GM21526 (cell line): ENCODE measurements around the gene CHAC2.
A peak's percentile ranks its signal among the peaks of the same experiment; 100 is the strongest.
"Not testable (repeated sequence)": the region's sequence is repeated elsewhere in the genome, so short reads cannot be mapped to it uniquely, and the experiment has no call there.

Experiments
- ATAC-seq: cut with Tn5 transposase; IDR thresholded peaks from one replicate; pipeline ENCODE4 v1.9.1; 2021; ENCODE audit warnings: moderate library complexity; ENCODE audit not compliant: unreplicated experiment, low FRiP score

CHAC2 gene

DNA sequence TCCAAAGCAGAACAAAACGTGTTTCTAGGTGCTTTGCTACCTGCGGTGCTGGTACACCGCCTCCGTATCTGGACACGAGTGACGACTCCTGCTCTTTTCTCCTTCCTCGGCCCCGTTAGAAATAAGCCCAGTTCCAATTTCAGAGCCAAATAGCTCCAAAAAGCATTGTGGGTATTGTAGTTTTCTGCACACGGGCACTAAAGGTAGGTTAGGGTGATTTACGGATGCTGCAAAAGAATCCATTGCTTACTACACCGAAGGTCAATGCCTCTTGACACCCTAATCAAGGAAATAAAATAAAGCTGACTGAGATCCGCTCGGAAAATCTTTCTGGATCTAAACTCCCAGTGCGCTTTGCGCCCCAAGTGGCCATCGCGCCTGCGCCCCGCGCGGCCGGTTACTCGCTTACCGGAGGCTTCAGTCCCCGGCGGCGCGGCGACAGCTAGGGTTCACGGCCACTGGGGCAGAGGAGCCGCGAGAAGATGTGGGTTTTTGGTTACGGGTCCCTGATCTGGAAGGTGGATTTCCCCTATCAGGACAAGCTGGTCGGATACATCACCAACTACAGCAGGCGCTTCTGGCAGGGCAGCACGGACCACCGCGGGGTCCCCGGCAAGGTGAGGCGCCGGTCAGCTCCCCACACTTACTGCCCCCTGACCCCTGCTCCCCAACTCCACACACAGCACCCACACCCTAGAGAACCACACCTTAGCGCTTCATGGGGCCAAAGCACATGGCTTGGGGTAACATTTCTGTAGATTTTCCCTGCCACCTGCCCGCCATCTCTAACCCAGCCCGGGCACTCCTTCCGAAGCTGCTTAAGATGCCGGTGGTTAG, at the start of gene CHAC2:
Gene CHAC2, plus strand, starts transcription at position 400 of the 837 bp plus-strand sequence. Its CDS starts 83 bp downstream, at position 483.
- peak; percentile 91 for ATAC-seq

DNA sequence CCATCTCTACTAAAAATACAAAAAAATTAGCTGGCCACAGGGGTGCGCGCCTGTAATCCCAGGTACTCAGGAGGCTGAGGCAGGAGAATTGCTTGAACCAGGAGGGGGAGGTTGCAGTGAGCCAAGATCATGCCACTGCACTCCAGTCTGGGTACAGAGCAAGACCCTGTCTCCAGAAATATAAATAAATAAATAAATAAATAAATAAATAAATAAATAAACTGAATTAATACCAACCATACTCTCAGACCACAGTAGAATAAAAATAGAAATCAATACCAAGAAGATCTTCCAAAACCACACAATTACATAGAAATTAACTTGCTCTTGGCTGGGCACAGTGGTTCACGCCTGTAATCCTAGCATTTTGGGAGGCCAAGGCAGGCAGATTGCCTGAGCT, 46.7 kb upstream of the CHAC2 start:
- ATAC-seq, result not testable (repeated sequence)

- ATAC-seq, result no peak
These were observed 43.1 kb upstream of the CHAC2 start for GRCh38 chr2:53724536-53724935.

GRCh38 chr2:53725662-53726061, 41.9 kb upstream of the CHAC2 start:
- ATAC-seq, result no peak

DNA sequence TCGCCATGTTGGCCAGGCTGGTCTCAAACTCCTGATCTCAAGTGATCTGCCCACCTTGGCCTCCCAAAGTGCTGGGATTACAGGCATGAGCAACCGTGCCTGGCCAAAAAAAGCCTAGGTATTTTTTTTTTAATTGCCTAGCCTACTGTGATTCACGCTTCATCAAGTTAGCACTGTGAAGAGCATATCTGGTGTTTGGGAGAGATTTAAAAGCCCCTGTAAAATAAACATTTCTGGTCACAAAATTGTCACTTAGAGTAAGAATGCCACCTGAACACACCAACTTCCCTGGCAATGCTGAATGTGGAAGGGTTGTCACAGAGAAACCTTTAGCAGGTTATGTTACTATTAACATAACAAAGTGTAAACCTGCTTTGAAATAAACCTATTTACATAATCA, 39.7 kb upstream of the CHAC2 start:
- no peak for ATAC-seq

- ATAC-seq, result no peak
These were observed 38.4 kb upstream of the CHAC2 start for GRCh38 chr2:53729143-53729762.

DNA sequence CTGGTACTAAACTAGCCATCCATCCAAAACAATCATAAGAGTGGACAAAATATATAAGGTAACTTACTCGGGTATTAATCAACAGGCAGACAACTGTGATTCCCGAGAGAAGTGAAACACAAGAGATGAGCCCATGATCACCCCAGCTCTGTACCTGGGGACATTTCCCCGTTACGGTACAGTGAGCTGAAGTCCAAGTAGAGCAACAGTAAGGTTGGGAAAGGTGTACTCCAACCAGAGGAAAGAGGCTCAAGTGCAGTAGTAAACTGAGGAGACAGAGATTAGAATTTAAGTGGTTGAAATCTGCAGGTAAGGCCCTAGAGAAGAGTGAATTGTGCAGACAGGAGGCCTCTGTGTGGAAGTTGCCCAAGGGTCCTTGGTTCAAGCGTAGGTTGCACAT, 30.5 kb upstream of the CHAC2 start:
- no peak for ATAC-seq

GRCh38 chr2:53739032-53739431, 28.6 kb upstream of the CHAC2 start:
- ATAC-seq, result no peak

GRCh38 chr2:53740170-53740569, 27.4 kb upstream of the CHAC2 start:
- ATAC-seq, result no peak

GRCh38 chr2:53744395-53745065, 23.1 kb upstream of the CHAC2 start:
- no peak for ATAC-seq

GRCh38 chr2:53750041-53750768, 17.4 kb upstream of the CHAC2 start:
- ATAC-seq, result no peak

GRCh38 chr2:53751728-53752127, 15.9 kb upstream of the CHAC2 start:
- peak; percentile 91 for ATAC-seq

DNA sequence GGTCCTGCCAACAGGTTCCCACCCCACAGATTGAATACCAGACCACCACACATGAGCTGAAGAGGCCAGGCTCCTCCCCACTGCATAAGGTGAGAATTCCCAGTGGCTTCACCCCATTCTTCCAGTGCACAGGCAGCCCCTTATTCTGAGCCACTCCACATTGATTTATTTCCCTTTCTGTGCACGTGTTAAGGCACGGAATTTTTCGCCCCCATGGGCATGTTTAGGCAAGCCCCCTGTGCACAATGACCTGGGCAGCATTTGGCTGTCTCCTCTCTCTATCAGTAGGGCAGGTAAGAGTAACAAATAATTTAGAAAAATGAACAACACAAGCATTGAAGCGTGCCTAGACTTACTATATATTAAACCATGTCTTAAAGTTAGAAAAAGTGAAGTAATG, 15.2 kb upstream of the CHAC2 start:
- ATAC-seq, result no peak

DNA sequence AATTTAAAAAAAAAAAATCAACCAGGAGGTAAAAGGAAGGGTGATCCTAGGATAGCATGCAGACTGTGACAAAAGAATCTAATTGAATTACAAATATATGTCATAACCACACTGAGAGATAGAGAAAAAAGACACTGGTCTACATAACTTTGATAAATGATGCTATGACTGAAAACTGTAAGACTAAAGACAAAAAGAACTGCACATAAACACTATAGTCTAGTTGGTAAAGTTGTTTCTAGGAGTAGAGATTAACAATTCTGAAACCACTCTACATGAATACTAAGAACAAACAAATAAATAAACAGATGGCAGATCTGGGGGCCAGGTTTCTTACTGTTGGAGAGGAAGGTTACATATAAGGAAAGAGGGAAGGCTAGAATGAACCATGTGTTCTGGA, 14.6 kb upstream of the CHAC2 start:
- no peak for ATAC-seq

DNA sequence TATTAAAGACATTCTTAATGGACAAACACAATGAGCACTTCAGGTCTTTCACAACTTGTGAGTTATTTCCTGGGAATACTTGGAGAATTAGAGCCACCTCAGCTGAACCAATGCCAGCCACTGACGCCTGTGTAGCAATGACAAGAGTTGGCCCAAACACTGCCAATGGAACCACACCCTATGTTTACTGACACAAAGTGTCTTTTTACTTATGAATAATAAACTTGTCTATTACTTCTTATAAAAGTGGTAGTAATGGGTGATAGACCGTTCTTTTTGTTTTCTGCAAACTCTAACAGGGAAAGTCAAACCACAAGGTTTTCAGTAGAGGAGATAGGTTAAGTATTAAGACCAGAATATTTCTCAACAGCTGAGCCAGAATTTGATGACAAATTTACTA, 12.5 kb upstream of the CHAC2 start:
- ATAC-seq, result no peak

GRCh38 chr2:53756644-53757043, 11.0 kb upstream of the CHAC2 start:
- no peak for ATAC-seq

- not testable (repeated sequence) for ATAC-seq
These were observed 10.4 kb upstream of the CHAC2 start for GRCh38 chr2:53757206-53757605.

DNA sequence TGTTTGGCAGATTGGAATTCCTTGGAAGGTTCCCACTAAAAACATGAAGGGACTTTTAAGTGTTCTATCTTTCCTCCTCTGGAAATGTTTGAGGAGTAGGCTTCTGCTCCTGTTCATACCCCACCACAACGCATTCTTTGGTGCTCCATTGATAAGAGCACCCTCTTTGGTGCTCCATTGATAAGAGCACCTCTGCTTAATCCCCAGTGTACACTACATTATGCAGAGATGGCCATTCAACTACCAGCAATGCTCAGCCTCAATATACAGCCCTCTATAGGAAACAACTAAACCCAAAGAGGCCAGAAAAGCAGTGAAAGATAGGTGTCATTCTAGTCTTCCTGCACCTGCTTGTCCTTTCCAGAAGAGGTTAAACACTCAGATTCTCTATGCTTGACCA, 1.8 kb upstream of the CHAC2 start:
- ATAC-seq, result no peak

DNA sequence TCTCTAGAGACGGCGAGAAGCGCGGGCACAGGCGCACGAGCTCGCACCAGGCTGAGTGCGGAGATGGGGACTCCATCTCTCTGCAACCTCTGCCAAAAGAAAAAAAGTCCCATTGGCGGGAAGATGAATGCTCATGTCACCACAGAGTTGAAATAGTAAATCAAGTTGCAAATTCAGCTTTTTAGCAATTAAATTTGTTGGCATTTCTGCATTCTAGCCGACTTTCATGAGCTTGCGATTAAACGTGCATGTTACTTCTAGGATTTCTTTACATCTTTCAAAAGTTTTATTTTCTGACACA, 588 bp downstream of the CHAC2 start:
- peak; percentile 44 for ATAC-seq

GRCh38 chr2:53769318-53769945, 1.8 kb downstream of the CHAC2 start:
- no peak for ATAC-seq

DNA sequence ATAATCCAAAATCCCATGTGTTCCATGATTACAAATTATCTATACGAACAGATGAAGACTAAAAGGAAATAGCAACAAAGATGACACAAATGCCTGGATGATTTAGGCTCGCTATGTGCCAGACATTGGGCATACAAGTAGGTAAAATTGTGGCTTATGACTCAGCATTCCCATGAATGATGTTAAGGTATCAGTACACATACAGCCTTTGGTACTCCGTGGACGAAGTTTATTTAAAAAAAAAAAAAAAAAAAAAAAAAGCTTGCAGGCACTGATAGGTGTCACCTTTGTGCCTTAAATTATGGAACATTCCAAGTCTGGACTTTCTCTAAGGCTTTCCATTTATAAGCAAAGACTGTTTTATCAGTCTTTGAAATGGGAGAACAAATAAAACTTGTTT, 2.7 kb downstream of the CHAC2 start:
- no peak for ATAC-seq
